ENCODE data around the gene TTBK2.
"Not testable (repeated sequence)": the region's sequence is repeated elsewhere in the genome, so short reads cannot be mapped to it uniquely, and the experiment has no call there.

TTBK2 gene

GRCh38 chr15:42908538-42908937 lies 12.0 kb downstream of the TTBK2 start:
- DNase-seq (ENCODE audit: low spot score): no peak

GRCh38 chr15:42903388-42904324 lies 16.9 kb downstream of the TTBK2 start:
- DNase-seq (ENCODE audit: low spot score): no peak

GRCh38 chr15:42893911-42894310 lies 26.7 kb downstream of the TTBK2 start:
- DNase-seq (ENCODE audit: low spot score): not testable (repeated sequence)

- no peak for DNase-seq (ENCODE audit: low spot score)
Observed at GRCh38 chr15:42891569-42891968, 29.0 kb downstream of the TTBK2 start.

- DNase-seq (ENCODE audit: low spot score): no peak
Observed at GRCh38 chr15:42890161-42890913, 30.2 kb downstream of the TTBK2 start.

- DNase-seq (ENCODE audit: low spot score): not testable (repeated sequence)
Observed at GRCh38 chr15:42887384-42887783, 33.2 kb downstream of the TTBK2 start.

GRCh38 chr15:42880121-42880520 lies 40.5 kb downstream of the TTBK2 start:
- DNase-seq (ENCODE audit: low spot score): no peak

GRCh38 chr15:42879443-42879842 lies 41.1 kb downstream of the TTBK2 start:
- DNase-seq (ENCODE audit: low spot score): no peak

GRCh38 chr15:42876224-42876623 lies 44.4 kb downstream of the TTBK2 start:
- DNase-seq (ENCODE audit: low spot score): no peak

- DNase-seq (ENCODE audit: low spot score): no peak
Observed at GRCh38 chr15:42868683-42869082, 51.9 kb downstream of the TTBK2 start.

- no peak for DNase-seq (ENCODE audit: low spot score)
Observed at GRCh38 chr15:42863572-42864239, 56.9 kb downstream of the TTBK2 start.

GRCh38 chr15:42858999-42859789 lies 61.4 kb downstream of the TTBK2 start:
- no peak for DNase-seq (ENCODE audit: low spot score)

- no peak for DNase-seq (ENCODE audit: low spot score)
Observed at GRCh38 chr15:42858540-42858939, 62.0 kb downstream of the TTBK2 start.

GRCh38 chr15:42854576-42854975 lies 66.0 kb downstream of the TTBK2 start:
- DNase-seq (ENCODE audit: low spot score): no peak

GRCh38 chr15:42849836-42850235 lies 70.7 kb downstream of the TTBK2 start:
- DNase-seq (ENCODE audit: low spot score): no peak

GRCh38 chr15:42848846-42849245 lies 71.7 kb downstream of the TTBK2 start:
- no peak for DNase-seq (ENCODE audit: low spot score)

GRCh38 chr15:42846647-42847046 lies 73.9 kb downstream of the TTBK2 start:
- DNase-seq (ENCODE audit: low spot score): no peak

GRCh38 chr15:42845581-42845980 lies 75.0 kb downstream of the TTBK2 start:
- no peak for DNase-seq (ENCODE audit: low spot score)

- no peak for DNase-seq (ENCODE audit: low spot score)
Observed at GRCh38 chr15:42843699-42844098, 76.9 kb downstream of the TTBK2 start.

- no peak for DNase-seq (ENCODE audit: low spot score)
Observed at GRCh38 chr15:42836251-42836650, 84.3 kb downstream of the TTBK2 start.

- DNase-seq (ENCODE audit: low spot score): no peak
Observed at GRCh38 chr15:42832576-42832975, 88.0 kb downstream of the TTBK2 start.

Data from LoVo (cell line).